K562 (cell line): ENCODE results near the gene ZNHIT2. TPM values are rescaled to one million over a fixed set of nuclear protein-coding genes. Genes with fewer than 3 reads are reported as not detected.

Experiments used
- ATAC-seq: fragments of 200-7000 bp; cut with Tn5 transposase; 3 replicates; pipeline ENCODE4 v1.9.1; 2020; ENCODE audit warnings: moderate library complexity
- BruUV-seq: library from RNA; stranded (reverse); fragments of 400-500 nt; replicated peaks from 2 replicates; lab custom pipeline; 2021; lab: Mats Ljungman, UMichigan
- CTCF ChIA-PET: fragments of 300-600 bp; formaldehyde crosslinking; extraction: SDS; loops from one replicate; lab custom pipeline; 2021; ENCODE audit warnings: low intra/inter-chr PET ratio; lab: Yijun Ruan, JAX
- POLR2A ChIA-PET: fragments of 300-600, 350-650 bp; sonication (Branson Sonifier 250); formaldehyde crosslinking; extraction: SDS; loops from one replicate; lab custom pipeline; 2021; ENCODE audit warnings: antibody characterized with exemption, inconsistent platforms; lab: Yijun Ruan, JAX
- DNase-seq, 4 experiments: peaks; one replicate each; pipeline versions ENCODE4 v3.0.0 to v3.0.0-alpha.2; 2011 to 2018; ENCODE audit warnings: low spot score in 3 of 4, mixed read lengths in 3 of 4; ENCODE audit errors: extremely low read depth in 1 of 4
- FAIRE-seq: peaks from 2 replicates; lab custom pipeline; 2011; peaks lifted over from hg19 to GRCh38; lab: Jason Lieb, UNC
- H2AFZ ChIP-seq: 2 replicates; pipeline ENCODE4 v1.6.0; 2011; ENCODE audit warnings: low read depth, low read length, control low read depth, inconsistent platforms
- H3K27ac ChIP-seq: fragments of 200-600 bp; 3 replicates; pipeline ENCODE4 v1.8.0; 2011; ENCODE audit warnings: low read depth, mild to moderate bottlenecking, control low read depth, inconsistent platforms, low read length, moderate library complexity, mixed read lengths; ENCODE audit errors: extremely low read depth
- H3K27me3 ChIP-seq, 2 experiments: fragments of 300-600 bp in 1 of 2; 2 replicates in 1 of 2; 3 replicates in 1 of 2; pipeline versions ENCODE4 v1.6.0 to v1.8.0; 2011; ENCODE audit warnings: inconsistent platforms in 2 of 2, low read length in 2 of 2, mild to moderate bottlenecking in 1 of 2, mixed read lengths in 1 of 2, moderate library complexity in 1 of 2; ENCODE audit not compliant: control insufficient read depth in 2 of 2, insufficient read depth in 2 of 2
- H3K36me3 ChIP-seq: fragments of 300-600 bp; 3 replicates; pipeline ENCODE4 v1.8.0; 2011; ENCODE audit warnings: mild to moderate bottlenecking, low read length, inconsistent platforms; ENCODE audit not compliant: control insufficient read depth, insufficient read depth
- H3K4me1 ChIP-seq, 2 experiments: fragments of 200-600 bp in 1 of 2; replicated peaks in 1 of 2; 2 replicates in 1 of 2; 3 replicates in 1 of 2; pipeline versions ENCODE4 v1.5.1 to v1.8.0; 2011; ENCODE audit warnings: inconsistent platforms in 2 of 2, low read length in 2 of 2, mild to moderate bottlenecking in 1 of 2, mixed read lengths in 1 of 2, moderate library complexity in 1 of 2; ENCODE audit not compliant: control insufficient read depth in 2 of 2, insufficient read depth in 2 of 2
- H3K4me2 ChIP-seq: 2 replicates; pipeline ENCODE4 v1.6.1; 2011; ENCODE audit warnings: low read length, control low read depth, inconsistent platforms, mixed read lengths; ENCODE audit not compliant: insufficient read depth
- H3K4me3 ChIP-seq: fragments of 200-600 bp; sonication (generic), shearing (Covaris generic); 2 replicates; pipeline ENCODE4 v1.5.1; 2016; ENCODE audit warnings: control low read depth, inconsistent platforms
- H3K79me2 ChIP-seq: fragments of 200-600 bp; 3 replicates; pipeline ENCODE4 v1.8.0; 2011; ENCODE audit warnings: low read length, inconsistent platforms; ENCODE audit not compliant: control insufficient read depth, insufficient read depth
- H3K9ac ChIP-seq, 2 experiments: 2 replicates each; pipeline versions ENCODE4 v1.6.0 to v1.6.1; 2011; ENCODE audit warnings: low read depth in 2 of 2, low read length in 2 of 2, control low read depth in 1 of 2, inconsistent platforms in 1 of 2, mild to moderate bottlenecking in 1 of 2, mixed read lengths in 1 of 2; ENCODE audit not compliant: insufficient read depth in 1 of 2
- H3K9me1 ChIP-seq: one replicate; pipeline ENCODE4 v1.6.0; 2011; ENCODE audit warnings: inconsistent platforms, mild to moderate bottlenecking, low read length, moderate library complexity; ENCODE audit not compliant: control insufficient read depth, insufficient read depth
- H3K9me3 ChIP-seq: replicated peaks from 2 replicates; pipeline ENCODE4 v1.5.1; 2011; ENCODE audit warnings: low read depth, low read length, inconsistent platforms; ENCODE audit not compliant: control insufficient read depth, insufficient read depth
- H4K20me1 ChIP-seq: replicated peaks from 2 replicates; pipeline ENCODE4 v1.6.1; 2011; ENCODE audit warnings: low read length, inconsistent platforms, mixed read lengths; ENCODE audit not compliant: control insufficient read depth, insufficient read depth
- SREBF2 ChIP-seq: sonication (generic); formaldehyde crosslinking; IDR thresholded peaks from 2 replicates; pipeline ENCODE4 v1.4.0; 2020; ENCODE audit warnings: mild to moderate bottlenecking, missing genetic modification reagents
- STAT5B ChIP-seq: fragments of 250-450 bp; sonication (Bioruptor Pico); IDR thresholded peaks from 2 replicates; pipeline ENCODE4 v1.8.0; 2021; ENCODE audit warnings: mild to moderate bottlenecking, inconsistent platforms
- TRIM28 ChIP-seq: fragments of 450-650 bp; IDR thresholded peaks from 2 replicates; pipeline ENCODE4 v1.6.1; 2017
- YY1 ChIP-seq, 3 experiments: IDR thresholded peaks; 2 replicates each; pipeline ENCODE4 v1.6.1; 2011; ENCODE audit warnings: low read length in 2 of 3, mild to moderate bottlenecking in 2 of 3, moderate library complexity in 2 of 3, borderline replicate concordance in 1 of 3, control low read depth in 1 of 3, low read depth in 1 of 3; ENCODE audit not compliant: insufficient read depth in 3 of 3, insufficient replicate concordance in 2 of 3, control insufficient read depth in 1 of 3, insufficient read length in 1 of 3; ENCODE audit errors: extremely low read depth in 1 of 3
- ZC3H11A ChIP-seq: IDR thresholded peaks from 2 replicates; pipeline ENCODE4 v1.6.1; 2012; ENCODE audit warnings: low read depth, low read length, improper control_type of control experiment
- WGBS: fragments of 100-300 bp; shearing (Covaris generic); methylation state at CpG from one replicate; pipeline ENCODE4 v1.1.6; 2016; ENCODE audit warnings: low coverage, mixed read lengths; ENCODE audit not compliant: insufficient coverage; ENCODE audit errors: missing lambda C conversion rate; 5-methylcytosine and 5-hydroxymethylcytosine counted together
- in situ Hi-C: fragments of 300-500 bp; cut with MboI; formaldehyde crosslinking; loops from 4 replicates; pipeline ENCODE4 v1.15.0; 2018; ENCODE audit warnings: inconsistent platforms, mixed read lengths
- intact Hi-C: fragments of 100-400 bp; cut with micrococcal nuclease; formaldehyde crosslinking; loops from 2 replicates; pipeline ENCODE4 v1.14.2; 2022
- polyA plus RNA-seq, 8 experiments: library from polyadenylated mRNA; depleted of rRNA in 4 of 8; stranded (reverse) in 5 of 8; unstranded in 3 of 8; fragments of >200 nt; fragmentation: Nextera tagmentation in 2 of 8; fragmentation: Illumina TruSeq in 1 of 8; extraction: Ambion mirVana in 2 of 8; extraction: Trizol in 1 of 8; gene quantifications; 2 replicates each; pipeline versions ENCODE4 v1.2.1 to v1.2.3, GENCODE V29; 2011 to 2014; ENCODE audit warnings: inconsistent platforms in 1 of 8, missing spikeins in 1 of 8
- total RNA-seq, 7 experiments: library from RNA; depleted of rRNA in 6 of 7; stranded (reverse); fragments of >200 nt in 6 of 7; fragmentation: Illumina TruSeq in 2 of 7; extraction: Trizol in 2 of 7; gene quantifications; 2 replicates each; pipeline versions ENCODE4 v1.2.1 to v1.2.3, GENCODE V29; 2011 to 2021; ENCODE audit warnings: low replicate concordance in 1 of 7

The ZNHIT2 gene
- total and polyA plus RNA-seq, 9 of the 15 experiments (the other 6 are each of a cell fraction or from before 2014, with no cell fraction given), result 0.08 to 39.0 (median 2.5) TPM

- Histone ChIP-seq H2AFZ (no peak overlapping the region), H4K20me1 (no peaks in the 10 kb centered on the region), H3K9me1 (no peaks in the 10 kb centered on the region), H3K4me1 (peaks cover 14 to 16% of the 10 kb centered on the region in 2 experiments), H3K9ac (no peak overlapping the region), H3K9me3 (no peaks in the 10 kb centered on the region; the same call in 1 of the 2 replicates), H3K4me2 (no peak overlapping the region), H3K27ac (no peak overlapping the region), H3K79me2 (no peaks in the 10 kb centered on the region), H3K4me3 (no peak overlapping the region), H3K27me3 (no peaks in the 10 kb centered on the region), H3K36me3 (no peaks in the 10 kb centered on the region)
- WGBS, result 42% methylated on average over 2 of the region's 2 CpGs
- POLR2A ChIA-PET, result interaction anchor here (1.1 to 7.6 kb wide), 2 partner anchors 9 to 12 kb away, joined by 3 to 75 read pairs; partner anchors contain the start of gene SYVN1
- BruUV-seq, result no TSS peak
- FAIRE-seq (no peak), ATAC-seq (no peak), DNase-seq (no peak)
- TF ChIP-seq SREBF2 (no peak), YY1 (IDR thresholded peaks at IDR 0.05; ENCODE audit: borderline replicate concordance in 1 of 3, control insufficient read depth in 1 of 3, extremely low read depth in 1 of 3, insufficient read depth in 3 of 3, insufficient read length in 1 of 3, insufficient replicate concordance in 2 of 3, low read depth in 1 of 3, low read length in 2 of 3) (peak; percentile 37 to 85 (median 47)), ZC3H11A (peak; percentile 78; the same call in 1 of the 2 replicates), TRIM28 (0 out of 2 replicates have a peak, but pooled peaks have one; percentile 35), STAT5B (CRISPR knock-in tag) (no peak)
- CTCF ChIA-PET, result no interaction called here
- in situ Hi-C loops, result no loop called here
- intact Hi-C loops, result no loop called here
Measured at GRCh38 chr11:65147352-65148075, 30.0 kb upstream of the ZNHIT2 start.
